ENCODE data around the gene CNGB1. TPM values are rescaled to one million over a fixed set of nuclear protein-coding genes. Genes with fewer than 3 reads are reported as not detected.

CNGB1 gene
- polyA plus RNA-seq, 1 donor from 2014 or later = 20.7 TPM

DNA sequence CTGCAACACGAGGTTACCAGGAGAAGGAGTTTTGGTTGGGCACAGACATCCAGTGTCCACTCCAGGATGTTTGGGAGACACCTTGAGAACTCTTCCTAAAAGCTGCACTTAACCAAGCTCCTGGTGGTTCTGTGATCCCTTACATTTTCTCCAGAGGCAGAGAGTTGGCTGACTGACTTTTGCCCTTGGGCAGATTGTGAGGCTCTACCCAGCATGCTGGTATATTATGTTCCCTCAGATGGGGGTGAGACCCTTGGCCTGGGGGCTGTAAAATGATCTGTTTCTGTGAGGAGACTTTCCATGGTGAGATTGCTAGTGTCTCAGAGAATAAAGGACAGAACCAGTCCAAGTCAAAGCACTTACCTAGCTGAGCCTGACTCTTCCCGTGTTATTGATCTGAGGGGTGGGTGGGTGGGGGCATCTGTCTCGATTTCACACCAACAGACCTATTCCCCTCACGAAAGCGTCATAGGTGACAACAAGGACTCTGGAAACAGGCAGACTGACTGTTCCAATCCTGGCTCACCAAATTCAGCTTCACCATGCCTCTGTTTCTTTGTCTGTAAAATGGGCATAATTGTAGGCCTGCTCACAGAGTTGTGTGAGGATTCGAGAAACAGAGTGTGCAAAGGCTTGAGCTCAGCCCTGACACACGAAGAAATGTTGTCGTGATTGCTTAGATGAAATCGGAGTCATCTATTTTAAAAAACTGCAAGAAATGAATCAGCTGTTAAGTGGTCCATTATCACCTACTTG, 42.5 kb upstream of the CNGB1 start:
- H3K9me2 ChIP-seq (ENCODE audit: insufficient read depth, low read length) = no peaks in the 10 kb centered on the region
- no peak overlapping the region for H3K4me2 ChIP-seq (ENCODE audit: low read length)
- H3K9me3 ChIP-seq (ENCODE audit: low read length) = no peaks in the 10 kb centered on the region
- H3K27ac ChIP-seq (ENCODE audit: low read length) = no peak overlapping the region
- H3K4me3 ChIP-seq (ENCODE audit: low read length) = no peak overlapping the region
- H3K79me2 ChIP-seq (replicated peaks; ENCODE audit: insufficient read depth, low read length) = no peaks in the 10 kb centered on the region
- no peaks in the 10 kb centered on the region for H4K20me1 ChIP-seq (ENCODE audit: insufficient read depth)
- no peaks in the 10 kb centered on the region for H3K27me3 ChIP-seq (ENCODE audit: insufficient read depth, low read depth, low read length)
- peaks cover 3% of the 10 kb centered on the region for H3K36me3 ChIP-seq (ENCODE audit: insufficient read depth, low read length)
- H3F3A ChIP-seq (ENCODE audit: insufficient read depth, low read length, poor library complexity, severe bottlenecking) = no peaks in the 10 kb centered on the region
- no peak overlapping the region for H3K9ac ChIP-seq (ENCODE audit: low read length)
- no peak overlapping the region for H2AFZ ChIP-seq (ENCODE audit: low read depth, low read length)
- TF ChIP-seq MXI1 (conservative IDR thresholded peaks at IDR 0.05; ENCODE audit: poor library complexity, severe bottlenecking) (no peak), EP300 (conservative IDR thresholded peaks at IDR 0.05; ENCODE audit: poor library complexity, severe bottlenecking) (no peak), RAD21 (conservative IDR thresholded peaks at IDR 0.05) (no peak), TAF1 (IDR thresholded peaks at IDR 0.05; ENCODE audit: low read depth) (no peak), POLR2AphosphoS5 (IDR thresholded peaks at IDR 0.05) (no peak), EZH2 (IDR thresholded peaks at IDR 0.05; ENCODE audit: borderline replicate concordance, insufficient read depth, low read length, poor library complexity, severe bottlenecking) (no peak), SMC3 (conservative IDR thresholded peaks at IDR 0.05; ENCODE audit: poor library complexity) (no peak)
- TF ChIP-seq, protein P1, sequence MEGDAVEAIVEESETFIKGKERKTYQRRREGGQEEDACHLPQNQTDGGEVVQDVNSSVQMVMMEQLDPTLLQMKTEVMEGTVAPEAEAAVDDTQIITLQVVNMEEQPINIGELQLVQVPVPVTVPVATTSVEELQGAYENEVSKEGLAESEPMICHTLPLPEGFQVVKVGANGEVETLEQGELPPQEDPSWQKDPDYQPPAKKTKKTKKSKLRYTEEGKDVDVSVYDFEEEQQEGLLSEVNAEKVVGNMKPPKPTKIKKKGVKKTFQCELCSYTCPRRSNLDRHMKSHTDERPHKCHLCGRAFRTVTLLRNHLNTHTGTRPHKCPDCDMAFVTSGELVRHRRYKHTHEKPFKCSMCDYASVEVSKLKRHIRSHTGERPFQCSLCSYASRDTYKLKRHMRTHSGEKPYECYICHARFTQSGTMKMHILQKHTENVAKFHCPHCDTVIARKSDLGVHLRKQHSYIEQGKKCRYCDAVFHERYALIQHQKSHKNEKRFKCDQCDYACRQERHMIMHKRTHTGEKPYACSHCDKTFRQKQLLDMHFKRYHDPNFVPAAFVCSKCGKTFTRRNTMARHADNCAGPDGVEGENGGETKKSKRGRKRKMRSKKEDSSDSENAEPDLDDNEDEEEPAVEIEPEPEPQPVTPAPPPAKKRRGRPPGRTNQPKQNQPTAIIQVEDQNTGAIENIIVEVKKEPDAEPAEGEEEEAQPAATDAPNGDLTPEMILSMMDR (IDR thresholded peaks at IDR 0.05; ENCODE audit: poor library complexity, severe bottlenecking) = no peak
- TF ChIP-seq, protein P2, sequence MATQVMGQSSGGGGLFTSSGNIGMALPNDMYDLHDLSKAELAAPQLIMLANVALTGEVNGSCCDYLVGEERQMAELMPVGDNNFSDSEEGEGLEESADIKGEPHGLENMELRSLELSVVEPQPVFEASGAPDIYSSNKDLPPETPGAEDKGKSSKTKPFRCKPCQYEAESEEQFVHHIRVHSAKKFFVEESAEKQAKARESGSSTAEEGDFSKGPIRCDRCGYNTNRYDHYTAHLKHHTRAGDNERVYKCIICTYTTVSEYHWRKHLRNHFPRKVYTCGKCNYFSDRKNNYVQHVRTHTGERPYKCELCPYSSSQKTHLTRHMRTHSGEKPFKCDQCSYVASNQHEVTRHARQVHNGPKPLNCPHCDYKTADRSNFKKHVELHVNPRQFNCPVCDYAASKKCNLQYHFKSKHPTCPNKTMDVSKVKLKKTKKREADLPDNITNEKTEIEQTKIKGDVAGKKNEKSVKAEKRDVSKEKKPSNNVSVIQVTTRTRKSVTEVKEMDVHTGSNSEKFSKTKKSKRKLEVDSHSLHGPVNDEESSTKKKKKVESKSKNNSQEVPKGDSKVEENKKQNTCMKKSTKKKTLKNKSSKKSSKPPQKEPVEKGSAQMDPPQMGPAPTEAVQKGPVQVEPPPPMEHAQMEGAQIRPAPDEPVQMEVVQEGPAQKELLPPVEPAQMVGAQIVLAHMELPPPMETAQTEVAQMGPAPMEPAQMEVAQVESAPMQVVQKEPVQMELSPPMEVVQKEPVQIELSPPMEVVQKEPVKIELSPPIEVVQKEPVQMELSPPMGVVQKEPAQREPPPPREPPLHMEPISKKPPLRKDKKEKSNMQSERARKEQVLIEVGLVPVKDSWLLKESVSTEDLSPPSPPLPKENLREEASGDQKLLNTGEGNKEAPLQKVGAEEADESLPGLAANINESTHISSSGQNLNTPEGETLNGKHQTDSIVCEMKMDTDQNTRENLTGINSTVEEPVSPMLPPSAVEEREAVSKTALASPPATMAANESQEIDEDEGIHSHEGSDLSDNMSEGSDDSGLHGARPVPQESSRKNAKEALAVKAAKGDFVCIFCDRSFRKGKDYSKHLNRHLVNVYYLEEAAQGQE (IDR thresholded peaks at IDR 0.05; ENCODE audit: borderline replicate concordance) = no peak

DNA sequence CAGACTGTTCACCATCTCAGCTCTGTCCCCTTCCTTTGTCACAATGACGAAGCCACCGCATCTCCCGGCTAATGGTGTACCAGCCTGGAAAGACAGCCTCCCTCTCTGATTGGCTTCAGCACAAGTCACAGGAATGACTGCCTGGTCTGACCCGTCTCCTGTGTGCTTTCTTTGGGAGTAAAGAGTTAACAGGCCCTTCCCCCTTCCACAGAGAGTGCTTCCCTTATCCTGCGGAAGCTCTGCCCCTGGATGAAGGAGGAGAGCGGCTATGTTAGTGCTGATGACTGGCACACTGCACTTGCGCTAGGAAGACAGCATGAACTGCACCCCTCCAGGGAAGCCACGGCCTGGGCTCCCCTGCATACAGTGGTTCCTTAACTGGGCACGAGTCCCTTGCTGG, 41.6 kb upstream of the CNGB1 start:
- no peaks in the 10 kb centered on the region for H3K9me2 ChIP-seq (ENCODE audit: insufficient read depth, low read length)
- H3K27ac ChIP-seq (ENCODE audit: low read length) = no peak overlapping the region
- no peak overlapping the region for H2AFZ ChIP-seq (ENCODE audit: low read depth, low read length)

More for the DNA sequence above, 41.6 kb upstream of the CNGB1 start:
- H4K20me1 ChIP-seq (ENCODE audit: insufficient read depth) = no peaks in the 10 kb centered on the region
- H3K36me3 ChIP-seq (ENCODE audit: insufficient read depth, low read length) = peaks cover 3% of the 10 kb centered on the region
- H3K79me2 ChIP-seq (replicated peaks; ENCODE audit: insufficient read depth, low read length) = no peaks in the 10 kb centered on the region
- TF ChIP-seq, protein P2 (IDR thresholded peaks at IDR 0.05; ENCODE audit: borderline replicate concordance) = no peak
- TF ChIP-seq RAD21 (conservative IDR thresholded peaks at IDR 0.05) = no peak
- TF ChIP-seq POLR2AphosphoS5 (IDR thresholded peaks at IDR 0.05) = no peak
- TF ChIP-seq, protein P1 (IDR thresholded peaks at IDR 0.05; ENCODE audit: poor library complexity, severe bottlenecking) = no peak
- no peaks in the 10 kb centered on the region for H3F3A ChIP-seq (ENCODE audit: insufficient read depth, low read length, poor library complexity, severe bottlenecking)
- no peak overlapping the region for H3K9ac ChIP-seq (ENCODE audit: low read length)
- H3K9me3 ChIP-seq (ENCODE audit: low read length) = no peaks in the 10 kb centered on the region
- H3K27me3 ChIP-seq (ENCODE audit: insufficient read depth, low read depth, low read length) = no peaks in the 10 kb centered on the region
- H3K4me2 ChIP-seq (ENCODE audit: low read length) = no peak overlapping the region
- no peak overlapping the region for H3K4me3 ChIP-seq (ENCODE audit: low read length)

All from neural cell (in vitro differentiated cells).